Esophagus squamous epithelium (tissue), 4 donors: Measurements from ENCODE around the gene CXCR4.

Experiments used
- CTCF ChIP-seq, 6 experiments: fragments of 450-650 bp in 4 of 6; fragments of 200-600 bp in 2 of 6; sonication (generic) in 2 of 6; IDR thresholded peaks; one replicate each; pipeline ENCODE4 v1.5.1; 2016 to 2019; ENCODE audit warnings: antibody characterized with exemption in 6 of 6, mild to moderate bottlenecking in 4 of 6, moderate library complexity in 4 of 6
- POLR2A ChIP-seq, 4 donors: fragments of 450-650 bp; IDR thresholded peaks; one replicate each; pipeline ENCODE4 v1.6.1; 2017; ENCODE audit warnings: antibody characterized with exemption in 4 of 4, mild to moderate bottlenecking in 4 of 4, moderate library complexity in 3 of 4

GRCh38 chr2:136118819-136119716 is 1.1 kb upstream of the CXCR4 start:
- TF ChIP-seq CTCF (IDR thresholded peaks at IDR 0.05): no peak
- TF ChIP-seq POLR2A (IDR thresholded peaks at IDR 0.05): peak in 1 of 4 donors; percentile 66
